Measurements from ENCODE around the gene ZDHHC14. TPM values are rescaled to one million over a fixed set of nuclear protein-coding genes. Genes with fewer than 3 reads are reported as not detected.
"Not testable (repeated sequence)": the region's sequence is repeated elsewhere in the genome, so short reads cannot be mapped to it uniquely, and the experiment has no call there.

ZDHHC14 gene
- total RNA-seq, 1 donor from 2014 or later: 1.8 TPM

GRCh38 chr6:157574851-157575424 is 193.9 kb downstream of the ZDHHC14 start:
- no peak overlapping the region for H3K4me3 ChIP-seq (ENCODE audit: low read depth, low read length)
- no peak for FAIRE-seq
- no peak for TF ChIP-seq CTCF (IDR thresholded peaks at IDR 0.05; ENCODE audit: insufficient read depth, low read length, severe bottlenecking)

GRCh38 chr6:157575436-157576145 is 194.6 kb downstream of the ZDHHC14 start:
- Histone ChIP-seq H3K36me3 (ENCODE audit: control insufficient read depth, insufficient read depth, low read length) (no peaks in the 10 kb centered on the region), H3K4me3 (ENCODE audit: low read depth, low read length) (no peak overlapping the region), H3K27me3 (ENCODE audit: control insufficient read depth, insufficient read depth, low read length) (no peaks in the 10 kb centered on the region)
- FAIRE-seq (no peak), DNase-seq (ENCODE audit: low read depth) (no peak)
- no peak for TF ChIP-seq CTCF (IDR thresholded peaks at IDR 0.05; ENCODE audit: insufficient read depth, low read length, severe bottlenecking)

More at GRCh38 chr6:157574851-157575424, 193.9 kb downstream of the ZDHHC14 start:
- no peak for DNase-seq (ENCODE audit: low read depth)
- Histone ChIP-seq H3K36me3 (ENCODE audit: control insufficient read depth, insufficient read depth, low read length) (no peaks in the 10 kb centered on the region), H3K27me3 (ENCODE audit: control insufficient read depth, insufficient read depth, low read length) (no peaks in the 10 kb centered on the region)

- not testable (repeated sequence) for FAIRE-seq; DNase-seq (ENCODE audit: low read depth); H3K4me3 ChIP-seq (ENCODE audit: low read depth, low read length); H3K36me3 ChIP-seq (ENCODE audit: control insufficient read depth, insufficient read depth, low read length); H3K27me3 ChIP-seq (ENCODE audit: control insufficient read depth, insufficient read depth, low read length)
Observed at GRCh38 chr6:157576991-157577390, 196.0 kb downstream of the ZDHHC14 start.

- H3K36me3 ChIP-seq (ENCODE audit: control insufficient read depth, insufficient read depth, low read length); DNase-seq (ENCODE audit: low read depth); FAIRE-seq; H3K27me3 ChIP-seq (ENCODE audit: control insufficient read depth, insufficient read depth, low read length); H3K4me3 ChIP-seq (ENCODE audit: low read depth, low read length): not testable (repeated sequence)
Observed at GRCh38 chr6:157578527-157578926, 197.5 kb downstream of the ZDHHC14 start.

GRCh38 chr6:157579467-157580031 is 198.6 kb downstream of the ZDHHC14 start:
- FAIRE-seq (no peak), DNase-seq (ENCODE audit: low read depth) (peak; percentile 31)
- H3K4me3 ChIP-seq (ENCODE audit: low read depth, low read length): no peak overlapping the region
- no peak for TF ChIP-seq CTCF (IDR thresholded peaks at IDR 0.05; ENCODE audit: insufficient read depth, low read length, severe bottlenecking)
- no peaks in the 10 kb centered on the region for H3K36me3 ChIP-seq (ENCODE audit: control insufficient read depth, insufficient read depth, low read length)
- H3K27me3 ChIP-seq (ENCODE audit: control insufficient read depth, insufficient read depth, low read length): no peaks in the 10 kb centered on the region

GRCh38 chr6:157584036-157584435 is 203.0 kb downstream of the ZDHHC14 start:
- FAIRE-seq (no peak), DNase-seq (ENCODE audit: low read depth) (no peak)
- no peaks in the 10 kb centered on the region for H3K27me3 ChIP-seq (ENCODE audit: control insufficient read depth, insufficient read depth, low read length)
- no peak for TF ChIP-seq CTCF (IDR thresholded peaks at IDR 0.05; ENCODE audit: insufficient read depth, low read length, severe bottlenecking)
- H3K4me3 ChIP-seq (ENCODE audit: low read depth, low read length): no peak overlapping the region
- no peaks in the 10 kb centered on the region for H3K36me3 ChIP-seq (ENCODE audit: control insufficient read depth, insufficient read depth, low read length)

Measured in bronchial epithelial cell (primary cell).